GM12864 (cell line): ENCODE results near the gene TMEM254.

Experiments used
- DNase-seq: peaks from one replicate; pipeline ENCODE4 v3.0.0-alpha.2; 2011; ENCODE audit warnings: low read depth
- H3K4me3 ChIP-seq: 2 replicates; pipeline ENCODE4 v1.5.1; 2011; ENCODE audit warnings: mild to moderate bottlenecking, low read depth, low read length, control low read depth
- CTCF ChIP-seq: IDR thresholded peaks from 2 replicates; pipeline ENCODE4 v1.5.1; 2011; ENCODE audit warnings: low read depth, mild to moderate bottlenecking, moderate library complexity, low read length, control low read depth, inconsistent platforms; ENCODE audit errors: missing control alignments

The TMEM254 gene

DNA sequence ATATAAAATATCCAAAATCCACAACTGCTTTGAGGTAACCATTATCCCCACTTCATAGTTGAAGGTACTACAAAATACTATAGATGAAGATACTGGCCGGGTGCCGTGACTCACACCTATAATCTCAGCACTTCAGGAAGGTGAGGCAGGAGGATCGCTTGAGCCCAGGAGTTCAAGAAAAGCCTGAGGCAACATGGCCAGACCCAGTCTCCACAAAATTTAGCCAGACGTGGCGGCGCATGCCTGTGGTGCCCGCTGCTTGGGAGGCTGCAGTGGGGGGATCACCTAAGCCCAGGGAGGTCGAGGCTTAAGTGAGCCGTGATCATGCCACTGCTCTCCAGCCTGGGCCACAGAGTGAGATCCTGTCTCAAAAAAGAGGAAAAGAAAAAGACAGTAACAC is 21.7 kb downstream of the TMEM254 start:
- DNase-seq: no peak
- no peak overlapping the region for H3K4me3 ChIP-seq
- TF ChIP-seq CTCF: no peak

- DNase-seq: no peak
Observed at GRCh38 chr10:80100861-80101695, 22.6 kb downstream of the TMEM254 start.

GRCh38 chr10:80104066-80104926 is 25.8 kb downstream of the TMEM254 start:
- H3K4me3 ChIP-seq: no peak overlapping the region
- TF ChIP-seq CTCF: no peak
- no peak for DNase-seq

More at GRCh38 chr10:80100861-80101695, 22.6 kb downstream of the TMEM254 start:
- H3K4me3 ChIP-seq: no peak overlapping the region
- no peak for TF ChIP-seq CTCF

DNA sequence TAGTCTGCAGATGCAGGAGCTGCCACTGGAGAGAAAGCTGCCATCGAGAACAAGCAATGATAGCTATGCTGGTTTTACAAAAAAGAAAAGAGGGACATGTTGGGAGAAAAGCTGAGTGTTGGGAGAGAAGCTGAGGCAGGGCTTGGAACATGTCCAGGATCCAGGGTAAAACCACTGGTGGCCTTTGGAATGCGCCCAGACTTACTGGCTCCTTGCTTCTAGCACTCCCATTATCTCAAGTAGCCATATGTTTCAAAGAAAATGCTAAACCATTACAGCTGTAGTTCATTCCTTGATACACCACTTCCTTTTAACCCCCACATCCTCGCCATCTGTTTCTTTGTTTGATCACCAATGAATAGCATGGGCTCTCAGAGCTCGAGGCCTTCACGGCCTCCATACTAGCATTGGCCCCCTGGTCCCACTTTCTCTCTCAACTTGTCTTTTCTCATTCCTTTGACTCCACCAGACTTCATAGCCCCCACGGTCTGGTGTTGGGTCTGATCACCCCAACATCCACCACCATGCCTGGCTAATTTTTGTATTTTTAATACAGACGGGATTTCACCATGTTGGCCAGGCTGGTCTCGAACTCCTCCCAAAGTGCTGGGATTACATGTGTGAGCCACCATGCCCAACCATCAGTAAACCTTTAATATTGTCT is 30.2 kb downstream of the TMEM254 start:
- no peak for TF ChIP-seq CTCF

GRCh38 chr10:80110986-80111385 is 32.5 kb downstream of the TMEM254 start:
- DNase-seq: no peak
- TF ChIP-seq CTCF: no peak
- no peak overlapping the region for H3K4me3 ChIP-seq

More for the DNA sequence above, 30.2 kb downstream of the TMEM254 start:
- H3K4me3 ChIP-seq: no peak overlapping the region
- DNase-seq: no peak

DNA sequence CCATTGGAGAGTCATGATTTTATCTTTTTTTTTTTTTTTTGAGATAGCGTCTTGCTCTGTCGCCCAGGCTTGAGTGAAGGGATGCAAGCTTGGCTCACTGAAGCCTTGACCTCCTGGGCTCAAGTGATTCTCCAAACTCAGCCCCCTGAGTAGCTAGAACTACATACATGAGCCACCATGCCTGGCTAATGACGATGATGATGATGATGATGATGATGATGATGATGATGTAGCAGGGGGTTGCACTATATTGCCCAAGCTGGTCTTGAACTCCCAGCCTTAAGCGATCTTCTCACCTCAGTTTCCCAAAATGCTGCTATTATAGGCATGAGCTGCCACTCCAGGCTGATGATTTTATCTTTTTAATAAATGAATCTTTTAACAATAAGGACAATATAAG is 40.2 kb downstream of the TMEM254 start:
- no peak for DNase-seq
- no peak overlapping the region for H3K4me3 ChIP-seq
- no peak for TF ChIP-seq CTCF
